KOPT-K1 (cell line): ENCODE results near the gene MPRIP.
"Not testable (repeated sequence)": the region's sequence is repeated elsewhere in the genome, so short reads cannot be mapped to it uniquely, and the experiment has no call there.

Experiments used
- H3K27ac ChIP-seq: fragments of 200-600 bp; sonication (generic); 2 replicates; pipeline ENCODE4 v1.5.1; 2016; ENCODE audit warnings: antibody characterized with exemption, mild to moderate bottlenecking, low read depth, low read length; ENCODE audit not compliant: poor library complexity, severe bottlenecking
- H3K36me3 ChIP-seq: fragments of 200-600 bp; sonication (generic); 2 replicates; pipeline ENCODE4 v1.5.1; 2017; ENCODE audit warnings: antibody characterized with exemption, mild to moderate bottlenecking, low read length, moderate library complexity; ENCODE audit not compliant: insufficient read depth
- H3K9me3 ChIP-seq: fragments of 200-600 bp; sonication (generic); 2 replicates; pipeline ENCODE4 v1.5.1; 2017; ENCODE audit warnings: antibody characterized with exemption, low read length, mild to moderate bottlenecking; ENCODE audit not compliant: insufficient read depth, poor library complexity, severe bottlenecking

Gene MPRIP

DNA sequence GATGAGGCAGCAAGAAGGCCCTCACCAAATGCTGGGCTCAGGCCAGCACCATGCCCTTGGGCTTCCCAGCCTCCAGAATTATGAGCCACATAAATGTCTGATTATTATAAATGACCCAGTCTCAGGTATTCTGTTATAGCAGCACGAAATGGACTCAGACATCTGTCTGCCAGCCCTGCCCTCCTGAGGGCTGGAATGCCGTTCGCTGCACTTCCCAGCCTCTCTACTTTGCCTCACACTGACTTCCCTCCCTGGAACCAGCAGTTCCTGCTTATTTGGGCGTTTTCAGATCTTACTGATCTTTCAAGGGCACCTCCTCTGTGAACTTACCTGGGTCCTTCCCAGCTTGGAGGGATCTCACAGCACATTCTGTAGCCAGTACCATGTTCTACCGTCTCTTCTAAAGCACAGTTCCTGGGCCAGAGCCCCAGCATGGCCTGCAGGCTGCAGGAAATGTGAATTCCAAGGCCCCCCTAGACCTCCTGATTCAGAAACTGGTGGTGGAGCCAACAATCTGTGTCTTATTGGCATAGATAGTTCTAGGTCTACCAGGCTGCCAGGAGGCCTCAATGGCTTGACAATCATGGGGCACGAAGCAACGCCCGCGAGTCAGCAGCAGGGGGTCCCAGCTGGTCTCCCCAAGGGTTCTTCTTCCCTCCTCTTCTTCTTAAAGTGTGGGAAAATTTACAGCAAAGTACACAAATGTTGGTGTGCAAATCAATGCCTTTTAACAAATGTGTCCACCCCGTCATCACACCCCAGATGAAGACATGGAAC, 33.4 kb upstream of the MPRIP start:
- H3K27ac ChIP-seq, H3K36me3 ChIP-seq, H3K9me3 ChIP-seq: not testable (repeated sequence)

DNA sequence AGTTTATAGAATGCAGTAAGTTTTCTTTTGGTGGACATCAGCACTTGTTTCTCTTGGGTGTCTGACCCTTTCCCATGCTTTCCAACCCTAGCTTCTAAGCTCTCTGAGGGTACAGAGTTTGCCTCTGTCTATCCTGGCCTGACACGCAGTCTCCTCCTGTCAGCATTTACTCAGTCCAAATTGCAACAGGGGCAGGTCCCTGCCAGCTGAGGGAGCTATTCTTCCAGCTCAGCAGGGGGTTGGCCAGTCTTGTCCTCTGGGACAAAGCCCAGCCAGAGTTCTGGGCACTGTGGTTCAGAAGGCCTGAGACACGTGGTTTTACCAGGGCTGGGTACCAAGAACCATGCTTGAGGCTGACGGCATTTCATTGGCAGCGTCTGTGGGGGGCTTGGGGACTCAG, 32.3 kb upstream of the MPRIP start:
- not testable (repeated sequence) for H3K27ac ChIP-seq, H3K36me3 ChIP-seq, H3K9me3 ChIP-seq

DNA sequence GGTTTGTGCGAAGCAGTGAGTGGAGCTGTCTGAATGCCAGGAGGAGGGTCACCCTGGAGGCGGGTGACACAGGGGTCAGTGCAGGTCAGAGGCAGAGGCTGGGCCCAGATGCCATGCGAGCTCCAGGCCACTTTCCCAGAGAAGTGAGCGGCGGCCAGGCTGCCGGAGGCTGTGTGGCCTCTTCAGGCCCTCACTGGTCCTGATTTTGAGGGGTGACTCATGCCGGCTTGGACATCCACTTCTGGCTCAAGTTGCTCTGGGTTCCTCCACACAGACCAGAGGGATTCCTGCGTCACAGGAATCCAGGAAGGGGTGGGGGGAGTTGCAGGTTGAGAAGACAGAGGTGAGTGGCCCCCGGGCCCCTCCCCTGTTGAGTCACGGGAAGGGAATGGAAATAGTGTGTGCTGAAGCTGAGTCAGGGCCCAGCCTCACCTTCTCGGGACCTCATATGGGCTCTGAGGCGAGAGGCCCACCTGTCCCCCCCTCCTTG, 31.7 kb upstream of the MPRIP start:
- H3K36me3 ChIP-seq, H3K27ac ChIP-seq, H3K9me3 ChIP-seq: not testable (repeated sequence)

DNA sequence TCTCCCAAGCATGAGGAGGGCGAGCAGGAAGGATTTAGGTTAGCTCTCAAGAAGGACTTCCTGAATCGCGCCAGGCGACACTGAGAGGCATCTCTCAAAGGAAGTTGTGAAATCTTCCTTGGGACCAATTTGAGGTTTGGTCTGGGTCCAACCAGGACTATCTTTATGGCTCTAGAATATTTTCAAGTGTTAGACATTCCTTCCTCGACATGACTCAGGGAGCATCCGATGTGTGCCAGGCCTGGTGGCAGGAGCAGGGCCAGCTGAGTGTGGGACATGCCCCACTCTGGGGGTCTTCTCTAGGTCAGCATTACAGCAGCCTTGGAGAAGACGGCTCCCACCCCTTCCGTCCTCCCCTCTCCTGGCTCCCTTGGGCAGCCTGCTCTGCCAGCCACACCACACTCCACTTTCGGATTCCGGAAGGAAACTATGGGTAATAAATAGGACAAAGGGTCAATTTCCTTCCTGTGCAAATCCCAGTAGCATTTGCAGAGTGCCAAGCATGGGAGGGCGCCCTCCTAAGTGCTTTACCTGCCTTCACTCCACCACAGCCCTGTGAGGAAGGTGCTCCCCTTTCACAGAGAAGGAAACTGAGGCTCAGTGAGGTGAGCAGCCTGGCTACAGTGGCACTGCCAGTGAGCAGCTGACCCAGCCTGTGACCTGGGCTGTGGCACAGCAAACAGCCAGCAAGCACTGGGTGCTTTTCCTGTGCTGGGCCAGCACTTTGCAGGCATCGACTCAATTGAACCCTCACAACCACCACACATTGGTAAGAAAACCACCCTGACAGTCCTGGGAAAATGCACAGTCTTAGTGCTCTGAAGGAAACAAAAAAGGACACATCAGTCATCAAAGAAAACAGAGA, 31.0 kb upstream of the MPRIP start:
- H3K9me3 ChIP-seq, H3K36me3 ChIP-seq, H3K27ac ChIP-seq: not testable (repeated sequence)

DNA sequence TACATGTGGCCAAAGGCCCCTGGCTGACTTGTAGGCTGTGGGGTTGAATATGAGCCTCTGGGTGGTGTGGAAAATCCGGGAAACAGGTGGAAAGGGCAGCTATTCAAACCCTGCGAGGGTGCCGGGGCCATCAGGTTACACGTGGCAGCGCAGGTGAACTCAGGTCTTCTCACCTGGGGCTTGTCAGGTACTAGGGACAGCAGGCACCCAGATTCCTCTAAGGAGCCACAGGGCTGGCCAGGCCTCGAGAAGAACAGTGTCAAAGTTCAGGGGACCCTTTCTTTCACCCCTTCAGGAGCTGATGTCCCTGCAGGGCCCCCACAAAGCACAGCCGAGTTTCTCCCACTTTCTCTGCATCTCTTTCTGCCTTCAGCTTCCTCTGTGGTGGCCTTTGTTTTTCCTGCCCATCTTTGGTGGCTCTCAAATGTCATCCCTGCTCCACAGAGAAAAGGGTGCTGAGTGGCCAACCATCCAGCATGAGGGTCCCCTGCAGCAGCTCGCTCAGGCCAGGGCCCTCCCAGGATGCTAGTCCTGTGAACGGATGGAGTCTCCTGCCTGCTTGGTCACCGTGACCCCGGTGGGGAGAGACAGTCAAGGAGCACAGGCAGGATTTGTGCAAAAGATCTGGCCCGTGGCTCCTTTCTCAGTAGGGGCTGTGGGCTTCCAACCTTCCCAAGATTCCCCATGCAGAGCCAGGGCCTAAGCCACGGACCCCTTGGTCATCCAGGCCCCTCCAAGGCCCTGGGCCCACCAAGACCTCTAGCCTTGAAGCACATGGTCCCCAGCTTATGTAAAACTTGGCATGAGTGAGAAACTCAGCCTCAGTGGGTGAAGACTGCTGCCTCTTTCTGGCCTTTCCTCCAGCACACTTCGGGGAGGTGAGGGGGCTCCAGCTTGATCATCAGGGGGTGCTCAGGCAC, 28.2 kb upstream of the MPRIP start:
- not testable (repeated sequence) for H3K9me3 ChIP-seq, H3K36me3 ChIP-seq, H3K27ac ChIP-seq

GRCh38 chr17:17014748-17015124, 27.5 kb upstream of the MPRIP start:
- H3K27ac ChIP-seq, H3K9me3 ChIP-seq, H3K36me3 ChIP-seq: not testable (repeated sequence)

DNA sequence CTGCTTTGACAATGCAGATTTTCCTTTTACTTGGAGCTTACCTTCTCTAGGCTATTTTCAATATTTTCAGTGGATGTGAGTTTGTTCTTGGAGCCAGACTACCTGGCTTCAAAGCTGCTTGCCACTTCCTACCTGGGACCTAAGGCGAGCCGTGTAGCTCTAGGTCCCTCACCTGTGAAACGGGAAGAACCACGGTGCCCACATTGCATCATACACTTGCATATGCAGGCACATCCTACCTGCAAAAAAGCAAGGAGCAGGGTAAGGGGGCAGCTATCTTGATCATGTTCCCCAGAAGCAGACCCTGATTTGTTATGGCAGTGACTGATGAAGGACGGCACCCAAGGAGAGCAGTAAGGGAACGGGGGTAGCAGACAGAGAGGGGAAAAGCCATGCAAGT, 27.0 kb upstream of the MPRIP start:
- Histone ChIP-seq H3K27ac (no peak overlapping the region), H3K9me3 (no peaks in the 10 kb centered on the region), H3K36me3 (no peaks in the 10 kb centered on the region)

DNA sequence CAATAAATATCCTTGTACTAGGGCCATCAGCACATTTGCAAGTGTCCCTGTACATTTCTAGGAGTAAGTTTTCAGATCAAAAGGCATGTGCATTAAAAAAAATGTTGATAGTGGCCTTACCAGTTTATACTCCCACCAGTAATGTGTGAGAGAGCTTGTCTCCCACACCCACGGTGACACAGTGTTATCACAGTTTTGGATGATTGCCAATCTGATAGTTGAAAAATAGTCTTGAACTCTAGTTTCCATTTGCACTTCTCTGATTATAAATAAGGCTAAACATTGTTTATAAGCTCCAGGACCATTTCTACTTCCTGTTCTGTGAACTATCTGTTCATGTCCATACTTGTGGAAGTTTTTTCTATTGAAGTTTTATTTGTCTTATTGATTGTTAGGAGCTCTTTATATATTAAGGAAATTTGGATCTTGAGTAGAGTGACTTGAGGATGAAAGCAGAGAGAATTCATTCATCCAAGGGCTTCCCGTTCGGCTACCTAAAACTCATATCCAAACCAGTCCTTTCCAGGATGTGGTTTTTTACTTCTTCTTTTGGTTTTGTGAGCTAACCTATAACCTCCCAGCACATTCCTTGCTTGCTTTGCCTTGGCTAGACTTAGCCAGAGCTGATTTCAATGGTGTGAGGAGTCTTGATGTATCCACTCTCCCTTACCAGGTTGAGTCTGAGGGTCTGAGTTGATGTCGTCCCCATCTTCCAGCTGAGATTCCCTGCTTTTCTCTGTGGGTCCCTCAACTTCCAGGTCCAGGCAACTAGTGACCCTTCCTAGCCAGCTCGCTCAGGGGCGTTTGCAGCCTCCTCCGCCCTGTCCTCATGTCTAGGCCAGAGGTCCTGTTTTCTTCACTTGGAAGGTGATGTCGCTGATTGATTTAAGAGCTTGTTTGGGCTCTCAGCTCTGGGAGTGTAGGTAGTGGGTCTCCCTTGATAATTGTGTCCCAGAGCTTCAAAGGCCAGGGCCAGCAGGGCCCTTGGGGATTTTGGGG, 25.8 kb upstream of the MPRIP start:
- not testable (repeated sequence) for H3K9me3 ChIP-seq, H3K36me3 ChIP-seq, H3K27ac ChIP-seq

GRCh38 chr17:17017343-17018014, 24.8 kb upstream of the MPRIP start:
- H3K27ac ChIP-seq = no peak overlapping the region
- no peaks in the 10 kb centered on the region for H3K9me3 ChIP-seq
- no peaks in the 10 kb centered on the region for H3K36me3 ChIP-seq

DNA sequence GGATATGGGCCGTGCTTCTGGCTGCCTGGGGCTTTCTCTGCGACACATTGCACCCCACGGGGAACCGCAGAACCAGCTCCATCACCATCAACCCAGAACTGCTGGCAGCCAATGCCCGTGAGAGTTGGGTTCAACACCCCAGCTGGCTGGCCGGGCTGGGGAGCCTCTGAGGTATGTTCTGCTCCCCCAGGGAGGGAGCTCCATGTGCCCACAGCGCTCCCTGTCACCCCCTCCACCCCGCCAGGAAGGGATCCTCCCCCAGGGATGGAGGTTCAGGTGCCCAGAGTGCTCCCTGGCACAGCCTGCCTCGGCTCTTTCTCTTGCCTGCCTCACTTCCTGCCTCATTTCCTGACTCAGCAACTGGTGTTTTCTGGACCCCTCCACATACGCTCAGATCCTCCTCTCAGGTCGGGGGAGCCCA, 24.2 kb upstream of the MPRIP start:
- H3K27ac ChIP-seq = peak overlapping the region; percentile 17

GRCh38 chr17:17018612-17019429, 23.4 kb upstream of the MPRIP start:
- H3K9me3 ChIP-seq = no peaks in the 10 kb centered on the region
- H3K36me3 ChIP-seq = no peaks in the 10 kb centered on the region
- peak overlapping the region; percentile 17 for H3K27ac ChIP-seq

More for the DNA sequence above, 24.2 kb upstream of the MPRIP start:
- H3K36me3 ChIP-seq = no peaks in the 10 kb centered on the region
- no peaks in the 10 kb centered on the region for H3K9me3 ChIP-seq

GRCh38 chr17:17019430-17019762, 22.9 kb upstream of the MPRIP start:
- Histone ChIP-seq H3K27ac (no peak overlapping the region), H3K36me3 (no peaks in the 10 kb centered on the region), H3K9me3 (no peaks in the 10 kb centered on the region)

- Histone ChIP-seq H3K36me3 (no peaks in the 10 kb centered on the region), H3K9me3 (no peaks in the 10 kb centered on the region), H3K27ac (no peak overlapping the region)
These were observed 22.3 kb upstream of the MPRIP start for GRCh38 chr17:17019891-17020456.
